Measurements from ENCODE around the gene STX16.

STX16 gene, protein sequence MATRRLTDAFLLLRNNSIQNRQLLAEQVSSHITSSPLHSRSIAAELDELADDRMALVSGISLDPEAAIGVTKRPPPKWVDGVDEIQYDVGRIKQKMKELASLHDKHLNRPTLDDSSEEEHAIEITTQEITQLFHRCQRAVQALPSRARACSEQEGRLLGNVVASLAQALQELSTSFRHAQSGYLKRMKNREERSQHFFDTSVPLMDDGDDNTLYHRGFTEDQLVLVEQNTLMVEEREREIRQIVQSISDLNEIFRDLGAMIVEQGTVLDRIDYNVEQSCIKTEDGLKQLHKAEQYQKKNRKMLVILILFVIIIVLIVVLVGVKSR
- 17.4 to 27.5 (median 25.2) reads per million in 4 experiments for total RNA-seq

DNA sequence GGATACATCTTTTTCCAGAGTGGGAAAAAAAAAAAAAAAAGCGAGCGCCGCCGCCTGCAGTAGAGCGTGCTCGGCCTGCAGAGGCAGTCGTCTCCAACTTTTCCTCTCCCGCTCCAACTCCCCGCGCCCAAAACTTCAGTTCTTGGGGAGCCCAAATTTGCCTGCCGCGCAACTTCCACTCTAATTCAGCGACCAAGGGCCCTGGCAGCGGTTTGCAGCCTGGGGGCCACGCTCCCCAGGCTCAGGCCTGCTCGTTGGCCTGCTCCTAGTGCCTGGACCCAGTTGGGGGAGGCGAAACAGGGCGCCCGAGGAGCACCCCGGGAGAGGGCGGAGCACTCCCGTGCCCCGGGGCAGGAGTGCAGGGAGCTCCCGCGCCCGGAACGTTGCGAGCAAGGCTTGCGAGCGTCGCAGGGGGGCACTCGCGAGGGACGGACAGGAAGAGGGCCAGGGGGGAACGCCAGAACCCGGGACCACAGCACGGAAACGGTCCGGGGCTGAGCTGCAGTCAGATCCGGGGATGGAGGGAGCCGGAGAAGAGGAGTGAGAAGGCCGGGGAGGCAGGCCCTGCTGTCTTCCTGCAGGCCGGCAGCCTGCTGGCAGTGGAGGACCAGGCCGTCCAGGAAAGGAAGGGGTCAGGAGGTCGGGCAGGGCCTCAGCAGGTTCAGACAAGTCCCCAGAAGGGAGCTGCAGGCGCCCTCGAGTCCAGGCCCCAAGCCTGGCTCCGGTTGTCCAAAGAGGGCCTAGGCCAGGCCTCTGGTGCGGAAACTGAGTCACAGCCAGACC lies at the start of gene STX16:
TSS of gene STX16 (plus strand) at position 508 of the 783 bp plus-strand sequence. CDS start 724 bp downstream, outside the sequence.
- peak; percentile 74 for DNase-seq

DNA sequence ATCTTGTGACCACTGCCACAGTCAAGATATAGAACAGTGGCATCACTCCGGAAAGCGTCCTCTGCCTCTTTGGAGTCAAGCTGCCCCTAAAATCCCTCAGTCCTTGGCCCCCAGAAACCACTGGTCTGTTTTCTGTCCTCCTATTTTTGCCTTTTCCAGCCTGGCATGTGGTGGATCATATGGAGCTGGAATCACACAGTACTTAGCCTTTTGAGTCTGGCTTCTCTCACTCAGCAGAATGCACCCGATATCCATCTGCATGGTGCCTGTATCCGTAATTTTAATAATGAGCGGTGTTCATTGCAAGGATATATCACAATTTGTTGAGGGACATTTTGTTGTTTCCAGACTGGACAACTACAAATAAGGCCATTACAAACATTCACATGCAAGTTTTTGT lies 49.0 kb upstream of the STX16 start:
- DNase-seq: no peak

DNA sequence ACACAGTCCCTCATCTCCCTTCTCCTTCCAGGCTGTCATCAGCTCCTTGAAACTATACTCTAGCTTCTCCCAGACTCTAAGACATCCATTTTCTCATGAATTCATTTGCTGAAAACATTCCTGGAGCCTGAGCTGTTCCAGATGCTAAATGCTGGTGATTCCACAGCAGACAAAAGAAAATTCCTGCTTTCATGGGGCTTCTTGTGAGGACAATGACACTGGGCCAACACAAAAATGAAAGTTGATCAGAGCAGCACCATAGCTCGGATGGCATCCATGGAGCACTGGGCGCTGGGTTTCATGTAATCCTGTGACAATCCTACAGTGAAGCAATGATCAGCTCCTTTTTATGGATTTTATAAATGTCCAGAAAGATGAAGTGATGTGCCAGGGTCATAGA lies 47.4 kb upstream of the STX16 start:
- no peak for DNase-seq

DNA sequence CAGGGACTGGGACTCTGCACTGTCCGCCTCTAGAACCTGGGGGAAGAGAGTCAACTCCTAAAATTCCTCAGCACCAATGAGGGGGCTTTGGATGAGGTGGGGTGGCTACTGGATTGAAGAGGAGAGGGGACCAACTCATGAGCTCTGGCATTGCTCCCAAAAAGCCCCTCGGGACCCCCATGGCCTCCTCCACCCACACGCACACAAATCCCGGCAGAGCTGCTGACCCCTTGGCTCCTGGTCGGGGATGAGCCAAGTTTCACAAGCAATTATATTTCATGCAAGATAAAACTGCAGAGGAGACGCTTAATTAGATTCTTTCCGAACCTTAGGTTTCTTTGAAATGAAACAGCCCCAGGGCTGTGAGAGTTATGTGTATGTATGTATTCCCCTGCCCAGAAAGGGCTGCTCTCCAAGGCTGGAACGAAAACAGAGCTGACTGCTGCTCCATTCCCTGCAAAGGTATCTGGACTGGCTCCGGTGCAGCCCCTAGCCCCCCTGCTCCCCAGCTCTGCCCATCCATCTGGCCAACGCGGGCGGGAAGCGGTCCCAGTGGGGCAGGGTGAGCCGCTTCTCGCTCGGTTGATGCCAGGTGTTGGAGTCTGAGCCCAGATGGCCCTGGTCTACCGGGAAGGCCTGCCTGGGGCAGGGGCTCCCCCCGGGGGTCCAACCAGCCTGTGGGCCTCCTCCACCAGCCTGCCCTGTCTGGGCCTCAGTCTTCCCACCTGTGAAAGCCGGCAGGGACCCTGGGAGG lies 46.8 kb upstream of the STX16 start:
- no peak for DNase-seq

DNA sequence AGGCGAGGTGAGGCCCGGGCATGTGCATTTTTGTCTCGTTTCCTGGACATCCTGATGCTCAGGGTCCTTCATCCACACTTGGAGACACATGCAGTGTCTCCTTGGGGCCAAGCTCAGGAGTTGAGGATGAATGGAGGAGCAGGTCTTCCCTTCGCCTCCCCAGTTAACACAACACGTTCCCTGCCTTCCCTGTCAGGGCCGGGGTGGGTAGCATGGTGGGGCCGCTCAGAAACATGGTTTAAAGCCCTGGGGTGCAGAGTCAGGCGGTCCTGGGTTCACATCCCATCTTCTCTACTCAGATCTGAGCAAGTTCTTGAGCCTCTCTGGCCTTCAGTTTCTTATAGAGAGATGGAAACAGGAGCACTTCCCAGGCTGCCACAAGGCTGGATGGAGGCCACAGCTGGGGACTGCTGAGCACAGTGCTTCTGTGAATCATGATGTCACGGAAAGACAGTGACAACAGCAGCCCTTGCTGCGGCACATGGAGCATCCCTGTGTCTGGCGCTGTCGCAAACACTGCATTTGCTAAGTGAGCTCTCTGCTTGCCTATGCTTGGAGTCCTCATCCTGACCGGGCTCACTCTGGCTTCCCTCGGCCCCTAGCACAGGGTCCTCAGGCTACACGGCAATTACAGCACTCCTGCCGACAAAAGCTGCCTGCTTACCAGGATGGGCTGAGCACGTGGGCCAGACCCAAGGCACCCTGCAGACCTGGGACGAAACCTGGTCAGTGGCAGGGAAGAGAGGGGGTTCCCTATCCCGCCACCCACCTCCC lies 45.6 kb upstream of the STX16 start:
- no peak for DNase-seq

DNA sequence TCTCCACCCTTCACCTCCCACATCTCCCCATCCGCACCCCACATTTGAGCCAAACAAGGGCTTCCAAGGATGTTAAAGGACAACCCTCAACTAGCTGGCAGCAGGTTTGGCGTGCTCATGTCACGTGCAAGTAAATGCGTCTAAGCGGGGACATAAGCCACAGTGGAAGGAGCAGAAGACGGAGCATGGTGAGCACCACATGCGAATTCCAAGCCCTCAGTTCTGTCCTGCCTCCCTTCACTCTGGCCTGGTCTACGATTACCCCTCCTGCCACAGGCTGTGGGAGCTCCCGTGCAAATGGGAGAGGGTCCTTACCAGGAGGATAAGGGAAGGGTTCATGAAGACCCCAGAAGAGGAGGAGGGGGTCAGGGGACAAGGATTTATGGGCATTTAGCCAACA lies 44.9 kb upstream of the STX16 start:
- no peak for DNase-seq

DNA sequence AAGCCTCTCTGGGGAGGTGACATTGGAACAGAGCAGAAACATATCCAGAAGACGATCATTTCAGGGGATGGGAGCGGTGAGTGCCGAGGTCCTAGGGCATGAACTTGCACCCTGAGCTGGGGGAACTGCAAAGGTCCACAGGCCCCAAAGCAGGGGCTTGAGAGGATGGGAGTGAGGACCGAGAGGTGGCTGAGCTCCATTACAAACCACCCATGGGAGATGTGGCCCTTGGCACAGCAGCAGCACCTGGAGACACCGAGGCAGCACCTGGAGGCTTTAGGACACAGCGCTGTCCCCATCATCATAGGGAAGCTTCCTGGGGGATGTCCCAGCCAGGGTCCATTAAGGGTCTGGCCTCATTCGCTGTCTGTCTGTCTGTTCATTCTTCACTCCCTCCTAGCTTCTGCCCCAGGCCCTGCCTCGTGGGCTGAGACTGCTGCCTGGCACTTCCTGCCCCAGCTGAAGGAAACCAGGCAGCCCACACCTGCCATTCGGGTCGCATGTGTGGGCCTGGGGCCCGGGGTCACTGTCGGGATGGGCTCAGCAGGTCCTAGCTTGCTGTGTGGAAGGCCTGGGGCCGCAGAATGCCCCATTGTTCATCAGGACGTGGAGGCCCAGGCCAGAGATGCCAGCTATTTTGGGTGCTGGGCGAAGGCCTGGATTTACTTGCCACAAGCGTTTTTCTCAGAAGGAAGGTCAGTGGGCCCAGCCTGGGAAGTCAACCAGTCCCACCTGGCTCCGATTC lies 42.8 kb upstream of the STX16 start:
- DNase-seq: no peak

DNA sequence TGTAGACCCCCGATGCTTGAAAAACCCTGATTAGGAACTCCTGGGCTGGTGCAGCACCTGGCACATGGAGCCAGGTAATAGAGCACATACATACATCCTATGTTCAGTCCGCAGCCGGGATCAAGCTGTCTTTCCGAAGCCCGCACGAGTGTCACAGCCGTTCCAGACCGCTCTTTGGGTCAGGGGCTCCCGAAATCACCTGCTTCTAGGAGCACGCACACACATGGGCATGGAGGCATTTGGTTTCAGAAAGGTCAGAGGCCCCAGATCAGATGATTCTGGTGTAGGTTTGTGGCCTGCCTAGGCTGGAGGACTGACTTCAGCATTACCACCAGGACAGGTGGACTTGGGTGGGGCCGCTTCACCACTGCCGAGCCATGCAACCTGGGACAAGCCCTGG lies 42.1 kb upstream of the STX16 start:
- no peak for DNase-seq

DNA sequence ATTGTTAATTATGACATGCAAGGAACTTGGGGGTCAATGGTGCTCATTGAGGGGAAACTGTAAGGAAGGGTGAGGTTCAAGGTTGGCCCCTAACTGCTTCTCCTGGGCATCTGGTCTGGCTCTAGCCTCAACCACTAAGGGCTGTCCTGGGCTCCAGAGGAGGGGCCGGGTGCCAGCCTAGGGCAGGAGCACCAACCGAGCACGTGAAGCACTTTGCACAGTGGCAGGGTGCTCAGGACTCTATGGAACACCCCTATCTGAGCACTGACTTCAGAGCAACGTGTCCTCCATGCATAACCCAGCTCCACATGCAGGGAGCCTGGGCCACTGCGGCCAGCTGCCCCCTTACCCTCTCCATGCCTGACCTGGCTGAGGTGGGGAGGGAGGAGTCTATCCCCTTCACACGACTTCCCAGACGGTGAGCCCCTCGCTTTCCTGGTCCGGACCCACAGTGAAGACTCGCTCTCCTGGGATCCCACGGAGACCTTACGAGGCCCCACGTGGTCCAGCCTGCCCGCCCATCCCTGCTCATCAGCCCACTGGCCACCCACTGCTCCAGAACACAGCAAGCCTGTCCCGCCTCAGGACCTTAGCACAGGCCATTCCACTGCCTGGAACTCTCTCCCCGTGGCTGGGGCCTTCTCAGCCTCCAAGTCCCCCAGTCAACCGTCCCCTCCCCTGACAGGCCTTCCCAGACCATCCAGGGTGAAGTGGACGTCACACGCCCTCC lies 40.8 kb upstream of the STX16 start:
- DNase-seq: no peak

DNA sequence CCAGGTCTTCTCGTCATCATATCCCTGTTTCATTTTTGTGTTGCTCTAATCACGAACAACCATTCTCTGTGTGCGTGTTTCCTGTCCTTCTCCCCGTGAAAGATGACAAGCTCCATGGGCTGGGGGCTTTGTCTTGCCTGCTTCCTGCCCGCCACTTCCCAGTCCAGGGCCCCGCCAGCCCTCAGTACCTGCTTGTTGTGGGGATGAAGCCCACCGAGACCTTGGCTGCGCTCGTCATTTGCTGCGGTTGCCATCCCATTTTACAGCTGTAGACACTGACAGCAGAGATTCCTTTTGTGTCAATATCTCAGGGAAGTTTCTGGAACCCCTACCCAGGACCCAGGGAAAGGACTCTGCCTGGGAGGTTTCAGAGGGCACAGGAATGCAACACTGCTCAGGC lies 40.3 kb upstream of the STX16 start:
- no peak for DNase-seq

DNA sequence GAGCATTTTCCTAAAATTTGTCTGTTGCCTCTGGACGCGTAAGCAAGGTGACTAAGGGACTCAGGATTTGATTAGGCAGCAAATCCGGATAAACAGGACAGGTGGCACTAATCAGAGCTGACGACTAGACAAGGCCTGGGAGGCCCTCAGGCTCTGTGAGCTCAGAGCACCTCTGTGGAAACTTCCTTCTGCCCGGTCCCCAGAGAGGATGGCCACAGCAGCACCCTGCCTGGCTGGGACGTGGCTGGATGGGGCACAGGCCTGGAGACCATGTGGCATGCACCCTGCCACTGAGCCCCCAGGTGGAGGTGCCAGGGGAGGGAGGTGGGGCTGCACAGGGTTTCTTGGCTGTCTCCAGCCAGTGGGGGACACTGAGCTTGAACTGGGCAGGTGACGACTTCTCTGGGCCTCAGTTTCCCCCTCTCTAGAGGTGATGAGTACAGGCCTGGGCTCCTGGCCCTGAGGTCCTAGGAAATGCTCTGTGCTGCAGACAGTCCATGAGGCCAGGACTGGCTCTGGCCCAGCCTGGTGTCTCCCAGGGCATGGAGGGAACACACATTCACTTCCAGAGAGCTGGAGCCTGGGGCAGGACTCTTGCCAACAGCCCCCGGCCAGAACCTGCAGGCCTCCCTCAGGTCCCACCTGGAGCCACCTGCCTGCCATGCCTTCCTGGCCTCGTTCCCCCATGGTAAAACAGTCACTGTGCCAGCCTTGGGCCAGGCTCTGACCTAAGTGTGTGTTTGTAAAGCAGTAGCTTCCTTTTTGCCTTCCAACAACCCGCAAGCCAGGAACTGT lies 39.6 kb upstream of the STX16 start:
- DNase-seq: no peak

DNA sequence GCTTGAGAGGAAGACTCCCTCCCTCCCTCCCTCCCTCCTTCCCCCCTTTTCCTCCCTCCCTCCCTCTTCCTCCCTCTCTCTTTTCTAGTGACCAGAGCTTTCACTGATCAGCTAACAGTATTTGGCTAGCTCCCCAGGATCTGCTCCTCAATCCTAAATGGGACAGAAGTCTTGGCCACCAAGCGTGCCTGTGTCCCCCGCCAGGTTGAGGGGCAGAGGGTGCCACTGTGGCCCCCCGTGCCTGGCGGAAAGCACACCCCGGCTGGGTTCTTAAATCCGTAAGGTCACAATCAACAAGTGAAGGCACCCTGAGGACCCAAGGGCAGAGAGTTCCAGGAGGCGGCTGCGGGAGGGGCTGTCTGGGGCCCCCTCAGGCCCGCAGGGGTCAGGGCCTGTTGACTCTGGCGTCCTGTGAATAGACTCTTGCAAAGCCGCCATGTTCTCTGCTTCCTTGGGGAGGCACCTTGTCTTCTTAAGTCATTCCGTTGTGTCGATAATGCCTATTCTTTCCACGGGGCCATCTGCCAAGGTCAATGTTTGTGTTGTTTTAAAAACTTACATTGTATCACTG lies 38.9 kb upstream of the STX16 start:
- no peak for DNase-seq

DNA sequence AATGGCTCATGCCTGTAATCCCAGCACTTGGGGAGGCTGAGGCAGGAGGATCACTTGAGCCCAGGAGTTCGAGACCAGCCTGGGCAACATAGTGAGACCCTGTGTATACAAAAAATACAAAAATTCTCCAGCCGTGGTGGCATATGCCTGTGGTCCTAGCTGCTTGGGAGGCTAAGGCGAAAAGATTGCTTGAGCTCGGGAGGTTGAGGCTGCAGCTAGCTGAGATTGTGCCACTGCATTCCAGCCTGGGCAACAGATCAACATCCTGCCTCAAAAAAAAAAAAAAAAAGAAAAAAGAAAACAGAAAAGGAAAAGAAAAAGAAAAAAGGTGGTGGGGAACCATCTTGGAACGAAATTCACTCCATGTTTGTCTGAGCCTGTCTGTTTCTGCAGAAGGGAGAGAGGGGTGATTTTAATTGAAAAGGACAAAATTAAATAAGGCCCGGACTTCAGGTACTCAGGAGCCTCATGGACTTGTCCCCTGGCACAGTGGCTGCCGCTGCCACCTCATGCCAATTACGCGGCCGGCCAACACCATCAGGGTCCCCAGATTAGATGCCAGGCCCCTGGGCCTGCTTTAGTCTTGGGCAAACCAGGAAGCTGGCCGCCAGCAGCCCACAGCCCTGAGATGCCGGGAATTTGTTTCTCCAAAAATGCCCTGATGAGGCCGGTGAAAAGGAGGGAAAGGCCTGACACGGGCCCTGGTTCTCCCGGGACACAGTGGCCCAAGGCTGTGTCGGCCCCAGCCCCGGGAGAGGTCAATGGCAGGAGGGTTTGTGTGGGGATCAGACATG lies 37.8 kb upstream of the STX16 start:
- no peak for DNase-seq

DNA sequence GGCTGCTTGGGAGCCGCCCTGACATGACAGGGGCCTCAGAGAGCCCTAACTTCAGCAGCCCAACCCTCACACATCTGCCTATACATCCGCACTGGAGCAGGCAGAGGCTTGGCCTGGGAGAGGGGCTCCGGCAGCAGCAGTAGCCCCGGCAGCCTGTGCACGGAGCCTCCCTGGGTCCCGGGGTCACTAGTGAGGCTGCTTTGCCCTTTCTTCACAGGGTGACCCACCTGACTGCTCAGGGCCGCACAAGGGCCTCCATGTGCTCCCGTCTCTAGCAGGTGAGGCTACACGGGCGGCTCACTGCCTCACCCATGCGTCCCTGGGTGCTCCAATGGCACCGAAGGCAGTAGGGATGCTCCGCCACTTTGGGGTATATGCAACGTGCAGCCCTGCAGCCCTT lies 36.7 kb upstream of the STX16 start:
- no peak for DNase-seq

DNA sequence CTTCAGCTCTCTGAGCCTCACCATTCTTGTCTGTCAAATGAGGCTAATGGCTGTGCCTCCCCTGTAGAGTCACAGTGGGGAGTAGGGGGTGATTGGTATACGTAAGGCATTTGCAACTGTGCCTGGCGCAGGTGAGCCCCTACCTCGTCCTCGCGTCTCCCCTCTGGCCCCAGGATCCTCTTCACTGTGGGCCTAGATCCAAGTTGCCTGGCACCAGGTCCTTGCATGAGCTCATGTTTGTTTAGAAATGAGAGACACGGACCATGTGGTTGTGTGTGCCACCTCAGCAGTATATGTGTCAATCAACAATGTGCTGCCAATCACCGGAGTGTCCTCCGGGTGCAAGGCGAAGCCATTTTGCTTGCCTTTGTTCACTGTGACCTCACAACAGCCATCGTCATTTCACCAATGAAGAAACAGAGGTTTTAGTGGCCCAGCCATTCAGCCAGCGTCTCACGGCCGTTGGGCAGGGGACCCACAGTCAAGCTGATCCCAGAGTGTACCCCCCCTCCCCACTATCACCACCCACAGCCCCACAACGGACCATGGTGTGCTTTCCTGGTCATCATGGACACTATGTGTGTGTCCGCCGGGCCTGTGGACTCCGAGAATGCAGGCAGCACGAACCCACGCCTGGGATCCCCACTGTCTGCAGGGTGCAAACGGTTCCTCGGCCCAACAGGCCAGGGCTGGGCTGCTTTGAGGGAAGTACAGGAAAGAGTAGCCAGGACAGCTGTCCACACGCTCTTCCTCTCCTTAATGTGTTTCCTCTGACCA lies 35.9 kb upstream of the STX16 start:
- DNase-seq: no peak

DNA sequence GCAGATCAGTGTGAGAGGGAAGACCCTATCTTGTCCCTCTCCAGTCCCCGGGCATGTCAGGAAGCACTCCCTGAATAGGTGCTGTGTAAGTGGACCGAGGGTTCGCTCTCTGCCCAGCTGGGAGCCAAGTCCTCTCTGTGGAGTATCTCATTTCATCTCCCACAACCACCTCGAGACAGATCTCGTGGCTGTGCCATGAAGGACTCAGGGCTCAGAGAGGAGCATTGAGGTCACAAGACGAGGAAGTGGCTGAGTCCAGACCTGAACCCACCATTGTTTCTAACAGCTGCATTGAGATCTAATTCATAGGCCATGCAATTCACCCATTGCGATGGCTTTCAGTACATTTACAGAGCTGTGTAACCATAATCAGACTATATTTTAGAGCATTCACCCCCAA lies 34.7 kb upstream of the STX16 start:
- DNase-seq: no peak

DNA sequence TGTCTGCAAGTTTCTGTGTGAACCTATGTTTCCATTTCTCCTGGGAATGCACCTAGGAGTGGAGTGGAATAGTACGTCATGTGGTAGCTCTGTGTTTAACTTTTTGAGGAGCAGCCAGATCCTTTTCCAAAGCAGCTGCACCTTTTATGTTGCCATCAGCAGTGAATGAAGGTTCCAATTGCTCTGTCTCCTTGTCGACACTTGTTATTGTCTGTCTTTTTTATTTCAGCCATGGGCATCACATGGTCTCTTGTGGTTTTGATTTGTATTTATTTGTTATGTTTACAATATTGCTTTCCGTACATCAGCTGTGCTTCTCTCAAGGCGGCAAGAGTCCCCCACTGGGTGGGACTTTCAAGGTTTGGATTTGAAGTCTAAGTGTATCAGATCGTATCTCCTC lies 33.9 kb upstream of the STX16 start:
- no peak for DNase-seq

DNA sequence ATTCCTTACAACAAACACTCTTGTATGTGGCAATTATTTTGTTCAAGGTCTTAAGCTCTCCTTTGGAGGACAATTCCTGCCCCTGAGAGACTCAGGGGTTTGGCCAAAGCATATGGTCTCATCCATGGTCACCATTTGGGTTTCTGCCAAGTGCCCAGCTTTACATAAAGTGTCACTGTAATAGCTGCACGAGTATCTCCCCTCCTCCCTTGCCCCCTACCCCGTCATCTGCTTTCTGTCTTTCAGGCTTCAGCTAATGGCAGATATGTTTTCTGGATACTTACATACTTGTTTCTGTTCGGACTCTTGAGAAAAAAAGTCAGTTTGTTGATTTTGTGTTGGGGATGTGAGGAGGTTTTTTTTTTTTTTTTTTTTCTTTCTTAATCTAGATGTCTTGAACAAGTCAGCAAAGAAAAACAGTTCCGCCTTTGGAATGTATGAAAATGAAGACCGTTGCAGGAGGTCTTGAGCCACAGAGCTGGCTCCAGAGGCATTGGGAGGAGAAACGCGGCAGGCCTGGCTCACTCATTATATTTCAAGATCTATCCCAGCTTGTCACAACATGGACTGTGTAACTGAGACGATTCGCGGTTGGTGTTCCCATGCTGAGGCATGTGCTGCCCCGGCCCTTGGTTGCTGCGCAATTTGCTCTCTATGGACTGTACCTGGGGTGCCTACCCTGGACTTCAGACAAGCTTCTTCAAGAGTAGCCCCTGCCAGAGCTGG lies 32.6 kb upstream of the STX16 start:
- DNase-seq: no peak
